HEK293 (cell line): ENCODE data around the gene DNAJB4.

Experiments
- CTCF ChIA-PET: fragments of 350-600 bp; formaldehyde crosslinking; extraction: SDS; loops from one replicate; lab custom pipeline; 2021; ENCODE audit warnings: antibody characterized with exemption; lab: Yijun Ruan, JAX
- POLR2A ChIA-PET: fragments of 300-600 bp; formaldehyde crosslinking; extraction: SDS; loops from one replicate; lab custom pipeline; 2020; ENCODE audit warnings: antibody characterized with exemption, inconsistent platforms; lab: Yijun Ruan, JAX
- H3K27ac ChIP-seq: fragments of 200-500 bp; sonication (Bioruptor generic); 2 replicates; pipeline ENCODE4 v1.5.1; 2014; ENCODE audit warnings: low read depth, low read length, control low read depth, inconsistent platforms; ENCODE audit errors: extremely low read depth
- H3K36me3 ChIP-seq, 2 experiments: fragments of 200-500 bp in 1 of 2; sonication (Bioruptor generic) in 1 of 2; 1 replicate in 1 of 2; 2 replicates in 1 of 2; pipeline ENCODE4 v1.5.1; 2014 to 2017; ENCODE audit warnings: inconsistent platforms in 2 of 2, low read length in 2 of 2; ENCODE audit not compliant: control insufficient read depth in 2 of 2, insufficient read depth in 1 of 2
- H3K4me1 ChIP-seq: fragments of 200-500 bp; sonication (Bioruptor generic); 2 replicates; pipeline ENCODE4 v1.5.1; 2014; ENCODE audit warnings: mild to moderate bottlenecking, low read length, inconsistent platforms; ENCODE audit not compliant: control insufficient read depth, insufficient read depth
- H3K4me3 ChIP-seq: 2 replicates; pipeline ENCODE4 v1.5.1; 2011; ENCODE audit warnings: low read depth, mild to moderate bottlenecking, control low read depth, low read length, moderate library complexity
- H3K9me3 ChIP-seq: fragments of 200-500 bp; sonication (Bioruptor generic); 2 replicates; pipeline ENCODE4 v1.5.1; 2014; ENCODE audit warnings: low read depth, low read length, inconsistent platforms; ENCODE audit not compliant: control insufficient read depth, insufficient read depth
- BCL11B ChIP-seq: fragments of 450-650 bp; formaldehyde crosslinking; IDR thresholded peaks from 2 replicates; pipeline ENCODE4 v1.5.1; 2016; ENCODE audit warnings: low read depth, missing biosample characterization, missing genetic modification characterization
- FEZF1 ChIP-seq: fragments of 450-650 bp; formaldehyde crosslinking; IDR thresholded peaks from 2 replicates; pipeline ENCODE4 v1.5.1; 2016; ENCODE audit warnings: missing biosample characterization, missing genetic modification characterization
- GFI1B ChIP-seq: fragments of 450-650 bp; formaldehyde crosslinking; IDR thresholded peaks from 2 replicates; pipeline ENCODE4 v1.5.1; 2016; ENCODE audit warnings: missing biosample characterization, missing genetic modification characterization
- GLIS2 ChIP-seq: fragments of 450-650 bp; formaldehyde crosslinking; IDR thresholded peaks from 2 replicates; pipeline ENCODE4 v1.5.1; 2016; ENCODE audit warnings: missing biosample characterization, missing genetic modification characterization
- KLF1 ChIP-seq: fragments of 450-650 bp; formaldehyde crosslinking; IDR thresholded peaks from 2 replicates; pipeline ENCODE4 v1.5.1; 2016; ENCODE audit warnings: missing biosample characterization, missing genetic modification characterization
- OVOL3 ChIP-seq: fragments of 450-650 bp; formaldehyde crosslinking; IDR thresholded peaks from 2 replicates; pipeline ENCODE4 v1.5.1; 2016; ENCODE audit warnings: missing biosample characterization, missing genetic modification characterization
- REPIN1 ChIP-seq: fragments of 450-650 bp; formaldehyde crosslinking; IDR thresholded peaks from 2 replicates; pipeline ENCODE4 v1.5.1; 2017; ENCODE audit warnings: missing biosample characterization, missing genetic modification characterization, low read depth
- SCRT2 ChIP-seq: fragments of 450-650 bp; formaldehyde crosslinking; IDR thresholded peaks from 2 replicates; pipeline ENCODE4 v1.5.1; 2016; ENCODE audit warnings: missing biosample characterization, missing genetic modification characterization
- ZFHX2 ChIP-seq: fragments of 450-650 bp; formaldehyde crosslinking; conservative IDR thresholded peaks from 2 replicates; pipeline ENCODE4 v1.5.1; 2016; ENCODE audit warnings: missing biosample characterization, missing genetic modification characterization
- ZFP37 ChIP-seq: fragments of 450-650 bp; formaldehyde crosslinking; IDR thresholded peaks from 2 replicates; pipeline ENCODE4 v1.5.1; 2016; ENCODE audit warnings: missing biosample characterization, missing genetic modification characterization
- ZNF184 ChIP-seq: fragments of 450-650 bp; IDR thresholded peaks from 2 replicates; pipeline ENCODE4 v1.5.1; 2018; ENCODE audit warnings: missing biosample characterization, mild to moderate bottlenecking, missing genetic modification characterization
- ZNF324 ChIP-seq: fragments of 450-650 bp; formaldehyde crosslinking; IDR thresholded peaks from 2 replicates; pipeline ENCODE4 v1.5.1; 2016; ENCODE audit warnings: missing biosample characterization, missing genetic modification characterization
- ZNF341 ChIP-seq: fragments of 450-650 bp; formaldehyde crosslinking; IDR thresholded peaks from 2 replicates; pipeline ENCODE4; 2016; ENCODE audit warnings: low read depth, missing biosample characterization, missing genetic modification characterization
- ZNF530 ChIP-seq: fragments of 450-650 bp; formaldehyde crosslinking; IDR thresholded peaks from 2 replicates; pipeline ENCODE4 v1.5.1; 2016; ENCODE audit warnings: low read depth, missing biosample characterization, missing genetic modification characterization
- ZNF560 ChIP-seq: fragments of 450-650 bp; formaldehyde crosslinking; IDR thresholded peaks from 2 replicates; pipeline ENCODE4 v1.5.1; 2017; ENCODE audit warnings: missing biosample characterization, missing genetic modification characterization, borderline replicate concordance
- ZNF626 ChIP-seq: fragments of 450-650 bp; sonication (Bioruptor Pico); formaldehyde crosslinking; IDR thresholded peaks from 2 replicates; pipeline ENCODE4 v1.5.1; 2018; ENCODE audit warnings: missing biosample characterization, missing genetic modification characterization, inconsistent platforms
- ZNF670 ChIP-seq: fragments of 450-650 bp; formaldehyde crosslinking; IDR thresholded peaks from 2 replicates; pipeline ENCODE4 v1.5.1; 2016; ENCODE audit warnings: missing biosample characterization, missing genetic modification characterization, low read depth
- ZNF707 ChIP-seq: fragments of 450-650 bp; formaldehyde crosslinking; IDR thresholded peaks from 2 replicates; pipeline ENCODE4 v1.5.1; 2016; ENCODE audit warnings: missing biosample characterization, missing genetic modification characterization
- ZNF792 ChIP-seq: fragments of 450-650 bp; formaldehyde crosslinking; IDR thresholded peaks from 2 replicates; pipeline ENCODE4 v1.5.1; 2016; ENCODE audit warnings: missing biosample characterization, missing genetic modification characterization
- TF ChIP-seq, protein P1 (sequence below): fragments of 450-650 bp; formaldehyde crosslinking; IDR thresholded peaks from 2 replicates; pipeline ENCODE4 v1.5.1; 2016; ENCODE audit warnings: missing biosample characterization, missing genetic modification characterization
- TF ChIP-seq, protein P2 (sequence below): fragments of 450-650 bp; formaldehyde crosslinking; IDR thresholded peaks from 2 replicates; pipeline ENCODE4 v1.5.1; 2016; ENCODE audit warnings: missing biosample characterization, missing genetic modification characterization
- TF ChIP-seq, protein P3 (sequence below): fragments of 450-650 bp; formaldehyde crosslinking; IDR thresholded peaks from 2 replicates; pipeline ENCODE4 v1.5.1; 2016; ENCODE audit warnings: missing biosample characterization, missing genetic modification characterization
- TF ChIP-seq, protein P4 (sequence below): fragments of 450-650 bp; formaldehyde crosslinking; IDR thresholded peaks from 2 replicates; pipeline ENCODE4 v1.5.1; 2016; ENCODE audit warnings: missing biosample characterization, missing genetic modification characterization
- TF ChIP-seq, protein P5 (sequence below): fragments of 450-650 bp; formaldehyde crosslinking; IDR thresholded peaks from 2 replicates; pipeline ENCODE4 v1.5.1; 2016; ENCODE audit warnings: missing biosample characterization, missing genetic modification characterization
- TF ChIP-seq, protein P6 (sequence below): fragments of 450-650 bp; formaldehyde crosslinking; IDR thresholded peaks from 2 replicates; pipeline ENCODE4 v1.5.1; 2017; ENCODE audit warnings: missing biosample characterization, missing genetic modification characterization

The DNAJB4 gene

DNA sequence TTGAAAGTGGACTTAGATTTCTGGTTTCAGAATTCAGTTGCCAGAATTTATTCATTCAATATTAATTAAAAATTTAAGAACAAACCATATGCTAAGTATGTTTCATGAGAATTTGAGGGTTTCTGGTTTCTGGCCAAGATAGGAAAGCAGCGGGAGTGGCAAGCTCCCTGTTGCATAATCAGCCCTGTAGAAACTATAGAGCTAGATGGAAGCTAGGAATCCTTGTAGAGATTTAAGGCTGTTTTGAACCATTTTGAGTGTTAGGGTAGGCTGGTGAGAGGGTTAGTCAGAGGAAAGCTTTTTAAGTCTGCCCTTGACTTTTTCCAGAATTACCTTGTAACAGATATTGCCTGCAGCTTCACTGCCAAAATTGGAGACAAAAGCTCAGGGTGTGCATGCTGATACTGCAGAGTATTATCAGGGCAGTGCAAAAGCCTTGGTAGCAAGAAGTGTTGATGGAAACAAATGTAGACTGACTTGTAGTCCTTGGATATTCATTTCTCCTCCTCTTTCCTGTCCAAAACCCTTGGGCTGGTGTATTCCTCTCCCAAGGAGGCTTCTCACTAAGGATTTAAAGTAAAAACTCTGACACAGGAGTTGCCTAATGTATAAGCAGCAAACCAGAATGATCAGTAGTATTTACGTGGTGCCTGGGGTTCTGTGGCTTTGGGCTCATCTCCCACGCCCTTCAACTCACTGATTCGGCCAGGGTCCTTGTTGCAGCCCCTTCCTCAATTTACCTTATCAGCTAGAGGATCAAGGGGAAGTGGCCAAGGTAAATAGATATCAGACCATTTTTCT, 28.5 kb downstream of the DNAJB4 start (continued):
- no peak for TF ChIP-seq ZFHX2 (tag by site-specific recombination)

DNA sequence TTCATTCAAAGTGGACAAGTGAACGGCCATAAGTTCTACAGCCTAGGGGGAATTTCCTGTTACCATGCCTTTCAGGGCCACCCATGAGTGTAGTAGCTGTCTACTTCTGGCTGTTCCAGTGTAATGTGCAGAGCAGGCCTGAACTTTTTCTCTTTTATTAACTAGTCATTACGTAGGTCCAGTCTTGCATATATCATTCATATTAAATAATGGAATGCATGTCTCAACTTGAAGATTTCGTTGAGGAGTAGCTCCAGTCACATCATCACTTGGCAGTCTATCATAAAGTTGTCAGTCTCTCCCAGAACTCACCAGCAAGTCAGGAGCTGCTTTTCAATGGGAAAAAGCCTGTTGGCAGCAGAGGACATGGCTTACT, 29.0 kb downstream of the DNAJB4 start:
- Histone ChIP-seq H3K4me1 (no peaks in the 10 kb centered on the region), H3K4me3 (no peak overlapping the region), H3K27ac (no peak overlapping the region)
- TF ChIP-seq, protein P1, sequence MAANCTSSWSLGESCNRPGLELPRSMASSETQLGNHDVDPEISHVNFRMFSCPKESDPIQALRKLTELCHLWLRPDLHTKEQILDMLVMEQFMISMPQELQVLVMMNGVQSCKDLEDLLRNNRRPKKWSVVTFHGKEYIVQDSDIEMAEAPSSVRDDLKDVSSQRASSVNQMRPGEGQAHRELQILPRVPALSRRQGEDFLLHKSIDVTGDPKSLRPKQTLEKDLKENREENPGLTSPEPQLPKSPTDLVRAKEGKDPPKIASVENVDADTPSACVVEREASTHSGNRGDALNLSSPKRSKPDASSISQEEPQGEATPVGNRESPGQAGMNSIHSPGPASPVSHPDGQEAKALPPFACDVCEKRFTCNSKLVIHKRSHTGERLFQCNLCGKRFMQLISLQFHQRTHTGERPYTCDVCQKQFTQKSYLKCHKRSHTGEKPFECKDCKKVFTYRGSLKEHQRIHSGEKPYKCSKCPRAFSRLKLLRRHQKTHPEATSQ (tag by site-specific recombination), result no peak
- TF ChIP-seq ZNF530 (tag by site-specific recombination) (no peak), ZNF184 (tag by site-specific recombination) (no peak), GLIS2 (no peak), GFI1B (tag by site-specific recombination) (no peak), ZNF560 (tag by site-specific recombination) (no peak), ZNF792 (tag by site-specific recombination) (no peak), ZFP37 (tag by site-specific recombination) (no peak), REPIN1 (tag by site-specific recombination) (no peak), FEZF1 (tag by site-specific recombination) (no peak)
- TF ChIP-seq, all 188 proteins: peak for 0
- CTCF ChIA-PET, result interaction anchor here (1.0 kb wide), 1 partner anchor 81 kb away, joined by 3 read pairs; no protein-coding TSS in a partner anchor
- Histone ChIP-seq H3K36me3 (no peaks in the 10 kb centered on the region), H3K9me3 (no peaks in the 10 kb centered on the region)
- POLR2A ChIA-PET, result no interaction called here

DNA sequence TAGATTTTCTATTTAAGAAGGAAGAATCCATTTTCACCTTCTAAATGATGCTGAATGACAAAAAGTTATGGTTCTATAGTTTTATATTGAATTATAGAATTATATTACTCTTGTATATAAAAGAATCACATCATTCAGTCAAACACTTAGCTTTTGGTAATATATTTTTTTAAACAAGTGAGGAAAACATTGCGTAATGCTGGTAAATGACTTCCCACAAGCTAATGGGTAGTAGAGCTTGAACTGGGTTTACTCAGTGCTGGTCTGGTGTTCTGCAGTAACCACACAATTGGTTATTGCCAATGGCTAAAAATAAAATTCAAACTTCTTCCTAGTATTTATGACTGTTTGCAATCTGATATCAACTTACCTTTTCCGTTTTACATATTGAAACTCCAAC, 30.4 kb downstream of the DNAJB4 start:
- H3K36me3 ChIP-seq, result no peaks in the 10 kb centered on the region
- no peak overlapping the region for H3K4me3 ChIP-seq
- CTCF ChIA-PET, result interaction anchor here (0.6 kb wide), 1 partner anchor 13 kb away, joined by 3 read pairs; no protein-coding TSS in a partner anchor
- H3K27ac ChIP-seq, result no peak overlapping the region
- no peaks in the 10 kb centered on the region for H3K4me1 ChIP-seq
- H3K9me3 ChIP-seq, result no peaks in the 10 kb centered on the region
- POLR2A ChIA-PET, result no interaction called here
- TF ChIP-seq, protein P2, sequence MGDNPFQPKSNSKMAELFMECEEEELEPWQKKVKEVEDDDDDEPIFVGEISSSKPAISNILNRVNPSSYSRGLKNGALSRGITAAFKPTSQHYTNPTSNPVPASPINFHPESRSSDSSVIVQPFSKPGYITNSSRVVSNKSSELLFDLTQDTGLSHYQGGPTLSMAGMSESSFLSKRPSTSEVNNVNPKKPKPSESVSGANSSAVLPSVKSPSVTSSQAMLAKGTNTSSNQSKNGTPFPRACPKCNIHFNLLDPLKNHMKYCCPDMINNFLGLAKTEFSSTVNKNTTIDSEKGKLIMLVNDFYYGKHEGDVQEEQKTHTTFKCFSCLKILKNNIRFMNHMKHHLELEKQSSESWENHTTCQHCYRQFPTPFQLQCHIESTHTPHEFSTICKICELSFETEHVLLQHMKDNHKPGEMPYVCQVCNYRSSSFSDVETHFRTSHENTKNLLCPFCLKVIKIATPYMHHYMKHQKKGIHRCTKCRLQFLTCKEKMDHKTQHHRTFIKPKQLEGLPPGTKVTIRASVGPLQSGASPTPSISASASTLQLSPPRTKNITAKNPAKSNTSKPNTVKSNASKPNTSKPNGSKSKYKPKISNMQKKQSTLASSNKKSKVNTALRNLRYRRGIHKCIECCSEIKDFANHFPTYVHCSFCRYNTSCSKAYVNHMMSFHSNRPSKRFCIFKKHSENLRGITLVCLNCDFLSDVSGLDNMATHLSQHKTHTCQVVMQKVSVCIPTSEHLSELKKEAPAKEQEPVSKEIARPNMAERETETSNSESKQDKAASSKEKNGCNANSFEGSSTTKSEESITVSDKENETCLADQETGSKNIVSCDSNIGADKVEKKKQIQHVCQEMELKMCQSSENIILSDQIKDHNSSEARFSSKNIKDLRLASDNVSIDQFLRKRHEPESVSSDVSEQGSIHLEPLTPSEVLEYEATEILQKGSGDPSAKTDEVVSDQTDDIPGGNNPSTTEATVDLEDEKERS (tag by site-specific recombination), result no peak
- TF ChIP-seq ZNF707 (tag by site-specific recombination), result no peak
- no peak for TF ChIP-seq OVOL3 (tag by site-specific recombination)
- no peak for TF ChIP-seq ZNF626 (tag by site-specific recombination)
- TF ChIP-seq, protein P3, sequence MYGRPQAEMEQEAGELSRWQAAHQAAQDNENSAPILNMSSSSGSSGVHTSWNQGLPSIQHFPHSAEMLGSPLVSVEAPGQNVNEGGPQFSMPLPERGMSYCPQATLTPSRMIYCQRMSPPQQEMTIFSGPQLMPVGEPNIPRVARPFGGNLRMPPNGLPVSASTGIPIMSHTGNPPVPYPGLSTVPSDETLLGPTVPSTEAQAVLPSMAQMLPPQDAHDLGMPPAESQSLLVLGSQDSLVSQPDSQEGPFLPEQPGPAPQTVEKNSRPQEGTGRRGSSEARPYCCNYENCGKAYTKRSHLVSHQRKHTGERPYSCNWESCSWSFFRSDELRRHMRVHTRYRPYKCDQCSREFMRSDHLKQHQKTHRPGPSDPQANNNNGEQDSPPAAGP (tag by site-specific recombination), result no peak
- TF ChIP-seq KLF1 (tag by site-specific recombination), result no peak
- no peak for TF ChIP-seq SCRT2 (tag by site-specific recombination)
- TF ChIP-seq, protein P4, sequence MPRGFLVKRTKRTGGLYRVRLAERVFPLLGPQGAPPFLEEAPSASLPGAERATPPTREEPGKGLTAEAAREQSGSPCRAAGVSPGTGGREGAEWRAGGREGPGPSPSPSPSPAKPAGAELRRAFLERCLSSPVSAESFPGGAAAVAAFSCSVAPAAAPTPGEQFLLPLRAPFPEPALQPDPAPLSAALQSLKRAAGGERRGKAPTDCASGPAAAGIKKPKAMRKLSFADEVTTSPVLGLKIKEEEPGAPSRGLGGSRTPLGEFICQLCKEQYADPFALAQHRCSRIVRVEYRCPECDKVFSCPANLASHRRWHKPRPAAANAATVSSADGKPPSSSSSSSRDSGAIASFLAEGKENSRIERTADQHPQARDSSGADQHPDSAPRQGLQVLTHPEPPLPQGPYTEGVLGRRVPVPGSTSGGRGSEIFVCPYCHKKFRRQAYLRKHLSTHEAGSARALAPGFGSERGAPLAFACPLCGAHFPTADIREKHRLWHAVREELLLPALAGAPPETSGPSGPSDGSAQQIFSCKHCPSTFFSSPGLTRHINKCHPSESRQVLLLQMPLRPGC (tag by site-specific recombination), result no peak
- no peak for TF ChIP-seq ZNF670 (tag by site-specific recombination)
- TF ChIP-seq BCL11B (tag by site-specific recombination), result no peak
- TF ChIP-seq ZNF324 (tag by site-specific recombination), result no peak
- TF ChIP-seq, protein P5, sequence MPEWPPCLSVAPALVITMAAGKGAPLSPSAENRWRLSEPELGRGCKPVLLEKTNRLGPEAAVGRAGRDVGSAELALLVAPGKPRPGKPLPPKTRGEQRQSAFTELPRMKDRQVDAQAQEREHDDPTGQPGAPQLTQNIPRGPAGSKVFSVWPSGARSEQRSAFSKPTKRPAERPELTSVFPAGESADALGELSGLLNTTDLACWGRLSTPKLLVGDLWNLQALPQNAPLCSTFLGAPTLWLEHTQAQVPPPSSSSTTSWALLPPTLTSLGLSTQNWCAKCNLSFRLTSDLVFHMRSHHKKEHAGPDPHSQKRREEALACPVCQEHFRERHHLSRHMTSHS (tag by site-specific recombination), result no peak
- TF ChIP-seq, protein P6, sequence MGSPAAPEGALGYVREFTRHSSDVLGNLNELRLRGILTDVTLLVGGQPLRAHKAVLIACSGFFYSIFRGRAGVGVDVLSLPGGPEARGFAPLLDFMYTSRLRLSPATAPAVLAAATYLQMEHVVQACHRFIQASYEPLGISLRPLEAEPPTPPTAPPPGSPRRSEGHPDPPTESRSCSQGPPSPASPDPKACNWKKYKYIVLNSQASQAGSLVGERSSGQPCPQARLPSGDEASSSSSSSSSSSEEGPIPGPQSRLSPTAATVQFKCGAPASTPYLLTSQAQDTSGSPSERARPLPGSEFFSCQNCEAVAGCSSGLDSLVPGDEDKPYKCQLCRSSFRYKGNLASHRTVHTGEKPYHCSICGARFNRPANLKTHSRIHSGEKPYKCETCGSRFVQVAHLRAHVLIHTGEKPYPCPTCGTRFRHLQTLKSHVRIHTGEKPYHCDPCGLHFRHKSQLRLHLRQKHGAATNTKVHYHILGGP, result no peak
- TF ChIP-seq ZNF341 (tag by site-specific recombination), result no peak
